HL-60 (cell line): ENCODE measurements around the gene OXNAD1.

Experiments used
- POLR2AphosphoS5 ChIP-seq: IDR thresholded peaks from 2 replicates; pipeline ENCODE4 v1.6.1; 2012; ENCODE audit warnings: low read depth
- TF ChIP-seq, protein P1 (sequence below): IDR thresholded peaks from one replicate; pipeline ENCODE4 v1.5.1; 2011; ENCODE audit warnings: low read length, control low read depth, inconsistent platforms; ENCODE audit not compliant: insufficient read depth

DNA sequence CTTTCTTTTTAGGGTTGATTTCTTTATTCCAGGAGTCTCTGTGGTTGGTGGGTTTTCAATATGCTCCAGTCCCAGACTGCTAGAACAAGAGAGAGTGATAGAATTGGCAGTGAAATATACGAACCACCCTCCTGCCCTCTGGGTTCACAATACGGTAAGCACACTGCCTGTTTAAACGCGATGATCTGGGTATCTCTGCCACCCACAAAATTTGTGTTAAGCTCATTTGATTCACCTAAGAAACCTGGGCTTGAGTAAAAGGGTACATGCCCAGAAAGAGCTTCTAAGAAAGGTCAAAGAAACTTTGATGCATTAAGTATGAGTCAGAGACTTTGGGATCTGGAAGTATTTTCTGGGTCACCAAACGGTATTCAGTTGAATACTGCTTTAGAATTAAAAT, 29.8 kb downstream of the OXNAD1 start:
- no peak for TF ChIP-seq POLR2AphosphoS5
- TF ChIP-seq, protein P1, sequence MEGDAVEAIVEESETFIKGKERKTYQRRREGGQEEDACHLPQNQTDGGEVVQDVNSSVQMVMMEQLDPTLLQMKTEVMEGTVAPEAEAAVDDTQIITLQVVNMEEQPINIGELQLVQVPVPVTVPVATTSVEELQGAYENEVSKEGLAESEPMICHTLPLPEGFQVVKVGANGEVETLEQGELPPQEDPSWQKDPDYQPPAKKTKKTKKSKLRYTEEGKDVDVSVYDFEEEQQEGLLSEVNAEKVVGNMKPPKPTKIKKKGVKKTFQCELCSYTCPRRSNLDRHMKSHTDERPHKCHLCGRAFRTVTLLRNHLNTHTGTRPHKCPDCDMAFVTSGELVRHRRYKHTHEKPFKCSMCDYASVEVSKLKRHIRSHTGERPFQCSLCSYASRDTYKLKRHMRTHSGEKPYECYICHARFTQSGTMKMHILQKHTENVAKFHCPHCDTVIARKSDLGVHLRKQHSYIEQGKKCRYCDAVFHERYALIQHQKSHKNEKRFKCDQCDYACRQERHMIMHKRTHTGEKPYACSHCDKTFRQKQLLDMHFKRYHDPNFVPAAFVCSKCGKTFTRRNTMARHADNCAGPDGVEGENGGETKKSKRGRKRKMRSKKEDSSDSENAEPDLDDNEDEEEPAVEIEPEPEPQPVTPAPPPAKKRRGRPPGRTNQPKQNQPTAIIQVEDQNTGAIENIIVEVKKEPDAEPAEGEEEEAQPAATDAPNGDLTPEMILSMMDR = no peak
